GM23338 (cell line): Measurements from ENCODE around the gene AOAH. TPM values are rescaled to one million over a fixed set of nuclear protein-coding genes. Genes with fewer than 3 reads are reported as not detected.

Experiments
- ATAC-seq: fragments of 200-7000 bp; cut with Tn5 transposase; 3 replicates; pipeline ENCODE4 v1.9.1; 2020
- DNase-seq: peaks from one replicate; pipeline ENCODE4 v3.0.0-alpha.2; 2015; ENCODE audit warnings: low spot score
- H2AFZ ChIP-seq: fragments of 200-600 bp; sonication (generic); 2 replicates; pipeline ENCODE4 v1.8.0; 2016; ENCODE audit warnings: antibody characterized with exemption, mild to moderate bottlenecking, moderate library complexity
- H3F3A ChIP-seq: fragments of 200-600 bp; sonication (generic); replicated peaks from 2 replicates; pipeline ENCODE4 v1.8.0; 2017; ENCODE audit warnings: antibody characterized with exemption, mixed run types, low read depth
- H3K27ac ChIP-seq: fragments of 200-600 bp; sonication (generic); 2 replicates; pipeline ENCODE4 v1.6.1; 2016; ENCODE audit warnings: low read depth
- H3K27me3 ChIP-seq: fragments of 200-600 bp; sonication (generic); 2 replicates; pipeline ENCODE4 v1.8.0; 2016; ENCODE audit warnings: mild to moderate bottlenecking, mixed run types, moderate library complexity; ENCODE audit not compliant: insufficient read depth
- H3K36me3 ChIP-seq: fragments of 200-600 bp; sonication (generic); 2 replicates; pipeline ENCODE4 v1.8.0; 2016; ENCODE audit warnings: mild to moderate bottlenecking; ENCODE audit not compliant: insufficient read depth
- H3K4me1 ChIP-seq: fragments of 200-600 bp; sonication (generic); 2 replicates; pipeline ENCODE4 v1.8.0; 2016; ENCODE audit warnings: mild to moderate bottlenecking, moderate library complexity; ENCODE audit not compliant: insufficient read depth
- H3K4me2 ChIP-seq: fragments of 200-600 bp; sonication (generic); 2 replicates; pipeline ENCODE4 v1.7.1; 2017; ENCODE audit warnings: mixed run types
- H3K4me3 ChIP-seq: fragments of 200-600 bp; sonication (generic); 2 replicates; pipeline ENCODE4 v1.6.1; 2016; ENCODE audit warnings: mixed run types
- H3K79me2 ChIP-seq: fragments of 200-600 bp; sonication (generic); replicated peaks from 2 replicates; pipeline ENCODE4 v1.8.0; 2017; ENCODE audit warnings: mild to moderate bottlenecking; ENCODE audit not compliant: insufficient read depth
- H3K9me2 ChIP-seq: fragments of 200-600 bp; sonication (generic); 2 replicates; pipeline ENCODE4 v1.8.0; 2017; ENCODE audit not compliant: insufficient read depth
- H4K20me1 ChIP-seq: fragments of 200-600 bp; sonication (generic); replicated peaks from 2 replicates; pipeline ENCODE4 v1.8.0; 2017; ENCODE audit warnings: mild to moderate bottlenecking; ENCODE audit not compliant: insufficient read depth
- H3K27ac Mint-ChIP-seq: 2 replicates; pipeline ENCODE4 v1.8.0; 2020; ENCODE audit warnings: inconsistent platforms, mild to moderate bottlenecking, moderate library complexity, mixed read lengths
- H3K27me3 Mint-ChIP-seq: 3 replicates; pipeline ENCODE4 v1.8.0; 2022; ENCODE audit warnings: low read depth, mild to moderate bottlenecking, moderate library complexity, mixed read lengths, inconsistent platforms; ENCODE audit not compliant: insufficient read depth, poor library complexity
- H3K36me3 Mint-ChIP-seq: 3 replicates; pipeline ENCODE4 v1.8.0; 2021; ENCODE audit warnings: low read depth, mild to moderate bottlenecking, inconsistent platforms, moderate library complexity, mixed read lengths
- H3K4me1 Mint-ChIP-seq: 3 replicates; pipeline ENCODE4 v1.8.0; 2020; ENCODE audit warnings: mild to moderate bottlenecking, inconsistent platforms, mixed read lengths
- H3K4me3 Mint-ChIP-seq: 3 replicates; pipeline ENCODE4 v1.8.0; 2021; ENCODE audit warnings: moderate library complexity, mild to moderate bottlenecking, inconsistent platforms, mixed read lengths
- H3K9me3 Mint-ChIP-seq: 3 replicates; pipeline ENCODE4 v1.8.0; 2020; ENCODE audit warnings: moderate library complexity, mild to moderate bottlenecking, inconsistent platforms, mixed read lengths
- CREB1 ChIP-seq: fragments of 250-450 bp; sonication (Bioruptor Pico); IDR thresholded peaks from 2 replicates; pipeline ENCODE4 v1.5.0; 2020; ENCODE audit warnings: low read depth, mild to moderate bottlenecking, moderate library complexity
- ETS1 ChIP-seq: IDR thresholded peaks from 2 replicates; pipeline ENCODE4 v1.6.1; 2016; ENCODE audit warnings: antibody characterized with exemption
- EZH2 ChIP-seq: fragments of 200-600 bp; sonication (generic); IDR thresholded peaks from one replicate; pipeline ENCODE4 v1.8.0; 2017; ENCODE audit warnings: antibody characterized with exemption, mild to moderate bottlenecking, low read depth; ENCODE audit not compliant: unreplicated experiment
- ZNF114 ChIP-seq: fragments of 250-450 bp; sonication (Bioruptor Pico); IDR thresholded peaks from 2 replicates; pipeline ENCODE4 v1.5.0; 2020; ENCODE audit warnings: mild to moderate bottlenecking, moderate library complexity
- ZNF462 ChIP-seq: fragments of 250-450 bp; sonication (Bioruptor Pico); IDR thresholded peaks from 2 replicates; pipeline ENCODE4 v1.5.0; 2020; ENCODE audit warnings: mild to moderate bottlenecking, moderate library complexity
- polyA plus RNA-seq: library from polyadenylated mRNA; unstranded; fragments of >200 nt; fragmentation: Nextera tagmentation; extraction: Ambion mirVana; gene quantifications from 2 replicates; pipeline ENCODE4 v1.2.1, GENCODE V29; 2016
- total RNA-seq: library from RNA; depleted of rRNA; stranded (reverse); fragments of >200 nt; shearing (Covaris generic); gene quantifications from 2 replicates; pipeline ENCODE4 v1.2.3, GENCODE V29; 2014

Gene AOAH
- total and polyA plus RNA-seq, 2 experiments from 2014 or later = not detected

GRCh38 chr7:36747280-36748016 is 23.2 kb upstream of the AOAH start (continued):
- TF ChIP-seq ZNF462 (CRISPR knock-in tag) (no peak), EZH2 (no peak)

GRCh38 chr7:36746347-36746746 is 22.1 kb upstream of the AOAH start:
- no peaks in the 10 kb centered on the region for H3K4me1 ChIP-seq
- H3K4me2 ChIP-seq = no peak overlapping the region
- no peaks in the 10 kb centered on the region for H3K79me2 ChIP-seq
- no peaks in the 10 kb centered on the region for H3F3A ChIP-seq
- no peaks in the 10 kb centered on the region for H3K36me3 ChIP-seq
- H3K27ac ChIP-seq = no peak overlapping the region
- no peak overlapping the region for H3K4me3 Mint-ChIP-seq
- no peaks in the 10 kb centered on the region for H3K36me3 Mint-ChIP-seq
- no peak overlapping the region for H2AFZ ChIP-seq
- H3K27me3 Mint-ChIP-seq = peaks cover 6% of the 10 kb centered on the region
- DNase-seq (no peak), ATAC-seq (no peak)
- no peak overlapping the region for H3K27ac Mint-ChIP-seq
- TF ChIP-seq EZH2 (no peak), ETS1 (no peak), CREB1 (CRISPR knock-in tag) (no peak), ZNF462 (CRISPR knock-in tag) (no peak), ZNF114 (CRISPR knock-in tag) (no peak)
- H3K4me1 Mint-ChIP-seq = no peaks in the 10 kb centered on the region
- no peaks in the 10 kb centered on the region for H3K9me3 Mint-ChIP-seq
- H3K9me2 ChIP-seq = 0 out of 2 replicates have a peak, but pooled peaks cover 5% of the 10 kb centered on the region
- H4K20me1 ChIP-seq = no peaks in the 10 kb centered on the region
- H3K4me3 ChIP-seq = no peak overlapping the region
- no peaks in the 10 kb centered on the region for H3K27me3 ChIP-seq
